Measurements from ENCODE around the gene ADCYAP1R1.

The ADCYAP1R1 gene

DNA sequence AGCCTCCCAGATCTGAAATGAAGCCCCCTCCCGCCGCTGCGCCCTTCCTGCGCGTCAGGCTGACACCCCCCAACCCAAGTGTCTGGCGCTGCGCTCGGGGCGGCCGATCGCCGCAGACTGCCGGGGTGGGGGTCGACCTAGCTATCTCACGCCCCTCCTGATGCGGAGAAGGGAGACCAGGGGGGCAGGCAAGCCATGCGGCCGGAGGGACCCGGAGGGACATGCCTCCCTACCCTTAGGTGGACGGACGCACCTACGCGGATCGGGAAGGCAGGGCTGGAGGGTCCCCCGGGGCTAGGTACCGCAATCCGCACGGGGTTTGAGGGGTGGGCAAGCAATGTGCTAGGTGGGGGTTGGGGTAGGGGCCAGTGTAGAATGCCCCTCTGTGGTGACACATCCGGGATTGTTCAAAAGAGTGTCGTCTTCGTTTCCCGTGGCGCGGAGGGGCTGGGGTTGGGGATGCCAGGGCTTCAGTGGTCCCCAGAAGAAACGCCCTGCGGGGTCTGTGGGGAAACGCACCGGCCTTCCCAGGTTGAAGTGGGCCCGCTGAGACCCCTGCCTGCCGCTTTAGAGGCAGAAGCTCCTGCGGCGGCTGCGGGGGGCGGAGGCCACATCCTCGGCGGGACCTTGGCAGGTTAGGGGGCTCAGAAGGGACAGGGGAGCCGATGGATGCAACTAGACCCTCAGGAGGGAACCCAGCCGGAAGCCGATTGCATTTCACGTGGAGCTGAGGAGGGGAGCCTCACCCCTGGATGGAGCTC, 913 bp downstream of the ADCYAP1R1 start:
- no peak for DNase-seq (ENCODE audit: insufficient read length, low spot score)
- no peak for FAIRE-seq
- TF ChIP-seq POLR2AphosphoS5 (IDR thresholded peaks at IDR 0.05; ENCODE audit: low read depth, low read length) (no peak), SPI1 (IDR thresholded peaks at IDR 0.05; ENCODE audit: low read depth, low read length) (no peak), PAX5 (IDR thresholded peaks at IDR 0.05; ENCODE audit: insufficient read depth, low read length, severe bottlenecking) (no peak), TAF1 (IDR thresholded peaks at IDR 0.05; ENCODE audit: low read depth, low read length) (no peak), POU2F2 (IDR thresholded peaks at IDR 0.05; ENCODE audit: low read depth, low read length) (no peak), POLR2A (IDR thresholded peaks at IDR 0.05; ENCODE audit: low read depth, low read length) (no peak)

DNA sequence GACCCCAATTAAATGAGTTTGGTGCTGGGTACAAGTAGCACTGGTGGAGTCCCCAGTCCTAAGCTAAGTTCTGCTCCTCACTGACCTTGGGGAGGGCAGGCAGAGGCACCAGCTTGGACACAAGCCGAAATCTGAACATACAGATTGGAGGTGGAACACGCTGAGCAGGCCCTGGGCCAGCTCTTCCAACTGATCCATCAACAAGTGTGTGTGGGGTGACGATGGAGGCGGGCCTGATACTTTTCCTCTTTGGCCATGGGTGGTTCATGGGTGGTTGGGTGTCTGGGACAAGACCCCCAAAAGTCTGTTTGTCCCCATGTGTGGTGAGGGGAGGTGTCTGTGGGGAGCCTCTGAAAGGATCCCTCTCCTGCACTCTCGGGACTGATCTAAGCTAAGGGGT, 1.9 kb downstream of the ADCYAP1R1 start:
- FAIRE-seq, result no peak
- DNase-seq (ENCODE audit: insufficient read length, low spot score), result no peak
- TF ChIP-seq PAX5 (IDR thresholded peaks at IDR 0.05; ENCODE audit: insufficient read depth, low read length, severe bottlenecking) (no peak), POLR2AphosphoS5 (IDR thresholded peaks at IDR 0.05; ENCODE audit: low read depth, low read length) (no peak), SPI1 (IDR thresholded peaks at IDR 0.05; ENCODE audit: low read depth, low read length) (no peak), POLR2A (IDR thresholded peaks at IDR 0.05; ENCODE audit: low read depth, low read length) (no peak), POU2F2 (IDR thresholded peaks at IDR 0.05; ENCODE audit: low read depth, low read length) (no peak)

DNA sequence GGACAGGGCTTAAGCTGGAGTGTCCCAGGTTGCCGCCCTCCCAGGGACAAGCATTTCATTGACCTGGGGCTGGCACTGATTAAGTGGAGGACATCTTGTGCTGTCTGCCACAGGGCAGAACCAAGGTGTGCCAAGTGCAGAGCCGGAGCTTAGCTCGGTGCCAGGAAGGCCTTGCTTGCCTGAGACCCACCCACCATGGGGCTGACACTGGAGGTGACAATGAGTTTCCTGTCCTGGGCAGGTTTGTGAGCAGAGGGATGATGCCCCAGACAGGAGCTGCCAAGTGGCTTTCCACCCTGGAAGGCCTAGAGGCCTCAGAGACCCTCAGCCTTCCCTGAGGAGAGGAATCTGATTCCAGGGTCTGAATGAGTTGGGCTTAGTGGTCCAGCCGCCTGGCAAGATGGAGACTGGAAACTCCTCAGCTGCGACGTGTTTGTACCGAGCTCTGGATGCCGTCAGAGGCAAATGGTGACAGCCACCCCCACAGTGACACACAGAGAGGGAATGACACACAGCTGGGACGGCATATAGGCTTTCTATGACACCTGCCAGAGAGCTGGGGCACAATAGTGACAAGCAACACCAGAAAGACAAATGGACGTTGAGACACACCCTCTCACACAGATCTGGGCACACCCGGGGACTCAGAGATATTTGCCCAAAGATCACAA, 2.6 kb downstream of the ADCYAP1R1 start:
- TF ChIP-seq PAX5 (IDR thresholded peaks at IDR 0.05; ENCODE audit: insufficient read depth, low read length, severe bottlenecking), result no peak
- no peak for TF ChIP-seq POLR2A (IDR thresholded peaks at IDR 0.05; ENCODE audit: low read depth, low read length)
- no peak for TF ChIP-seq SPI1 (IDR thresholded peaks at IDR 0.05; ENCODE audit: low read depth, low read length)
- no peak for TF ChIP-seq POU2F2 (IDR thresholded peaks at IDR 0.05; ENCODE audit: low read depth, low read length)
- TF ChIP-seq TAF1 (IDR thresholded peaks at IDR 0.05; ENCODE audit: low read depth, low read length), result no peak
- TF ChIP-seq POLR2AphosphoS5 (IDR thresholded peaks at IDR 0.05; ENCODE audit: low read depth, low read length), result no peak
- DNase-seq (ENCODE audit: insufficient read length, low spot score) (no peak), FAIRE-seq (no peak)

DNA sequence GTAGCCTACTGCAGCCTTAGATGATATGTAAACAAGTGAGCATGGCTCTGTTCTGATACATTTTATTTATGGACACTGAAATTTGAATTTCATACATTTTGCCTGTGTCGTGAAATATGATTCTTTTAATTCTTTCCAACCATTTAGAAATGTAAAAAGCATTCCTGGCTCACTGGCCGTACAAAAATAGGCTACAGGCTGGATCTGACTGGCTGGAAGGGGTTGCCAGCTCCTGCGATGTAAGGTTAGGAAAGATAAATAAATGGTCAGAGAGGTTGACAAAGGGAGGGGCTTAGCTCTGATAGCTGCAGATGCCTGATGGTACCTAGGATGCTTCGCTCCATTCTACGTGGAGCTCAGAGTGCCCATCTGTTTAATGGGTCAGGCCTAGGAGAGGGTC, 3.4 kb downstream of the ADCYAP1R1 start:
- DNase-seq (ENCODE audit: insufficient read length, low spot score), result no peak
- FAIRE-seq, result no peak
- TF ChIP-seq POLR2AphosphoS5 (IDR thresholded peaks at IDR 0.05; ENCODE audit: low read depth, low read length) (no peak), TAF1 (IDR thresholded peaks at IDR 0.05; ENCODE audit: low read depth, low read length) (no peak), PAX5 (IDR thresholded peaks at IDR 0.05; ENCODE audit: insufficient read depth, low read length, severe bottlenecking) (no peak), SPI1 (IDR thresholded peaks at IDR 0.05; ENCODE audit: low read depth, low read length) (no peak), POLR2A (IDR thresholded peaks at IDR 0.05; ENCODE audit: low read depth, low read length) (no peak), POU2F2 (IDR thresholded peaks at IDR 0.05; ENCODE audit: low read depth, low read length) (no peak)

DNA sequence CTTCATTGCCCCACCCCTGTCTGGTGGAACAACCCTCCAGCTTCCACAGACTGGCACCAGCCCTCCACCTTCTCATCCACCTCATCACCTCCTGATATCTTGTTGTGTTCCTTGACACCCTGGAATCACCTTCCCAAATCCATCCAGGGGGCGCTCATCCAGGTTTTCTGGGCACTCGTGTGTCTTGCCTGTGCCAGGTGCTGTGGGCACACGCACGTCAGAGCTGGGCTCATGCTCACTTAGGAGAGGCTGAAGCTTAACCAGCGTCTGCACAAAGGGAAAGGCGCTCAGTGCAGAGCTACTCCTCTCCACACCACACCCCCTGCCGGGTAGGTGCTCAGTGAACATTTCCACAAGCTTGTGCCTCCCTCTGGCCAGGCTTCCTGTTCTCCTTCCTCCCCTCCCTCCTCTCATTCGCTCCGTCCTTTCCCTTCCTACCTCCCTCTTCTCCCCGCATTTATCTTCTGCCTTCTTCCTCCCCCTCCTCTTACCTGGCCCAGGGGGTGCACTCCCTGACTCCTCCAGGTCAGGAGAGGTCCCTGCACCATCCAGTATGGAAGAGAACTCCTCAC, 4.8 kb downstream of the ADCYAP1R1 start:
- no peak for DNase-seq (ENCODE audit: insufficient read length, low spot score)
- no peak for FAIRE-seq
- TF ChIP-seq POLR2AphosphoS5 (IDR thresholded peaks at IDR 0.05; ENCODE audit: low read depth, low read length) (no peak), POU2F2 (IDR thresholded peaks at IDR 0.05; ENCODE audit: low read depth, low read length) (no peak), TAF1 (IDR thresholded peaks at IDR 0.05; ENCODE audit: low read depth, low read length) (no peak), PAX5 (IDR thresholded peaks at IDR 0.05; ENCODE audit: insufficient read depth, low read length, severe bottlenecking) (no peak), SPI1 (IDR thresholded peaks at IDR 0.05; ENCODE audit: low read depth, low read length) (no peak), POLR2A (IDR thresholded peaks at IDR 0.05; ENCODE audit: low read depth, low read length) (no peak)

DNA sequence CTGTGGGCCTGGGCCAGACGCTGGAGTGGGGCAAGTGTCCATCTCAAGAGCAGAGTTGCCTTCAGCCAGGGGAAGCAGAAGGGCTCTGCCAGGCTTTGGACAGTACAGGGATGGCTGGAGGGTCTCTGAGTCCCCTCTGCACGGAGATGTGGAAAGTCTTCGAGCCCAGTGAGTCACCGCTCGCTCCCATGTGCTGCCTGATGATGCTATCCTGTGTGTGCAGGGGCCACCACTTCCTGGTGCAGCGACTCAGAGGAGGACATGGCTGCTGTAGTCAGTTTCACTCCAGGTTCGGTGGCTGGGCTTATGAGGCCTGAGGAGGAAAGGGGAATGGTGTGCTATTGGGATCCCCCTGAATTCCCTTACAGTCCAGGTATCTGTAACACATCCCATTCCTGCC, 6.0 kb downstream of the ADCYAP1R1 start:
- FAIRE-seq, result no peak
- DNase-seq (ENCODE audit: insufficient read length, low spot score), result no peak
- no peak for TF ChIP-seq POLR2AphosphoS5 (IDR thresholded peaks at IDR 0.05; ENCODE audit: low read depth, low read length)
- no peak for TF ChIP-seq PAX5 (IDR thresholded peaks at IDR 0.05; ENCODE audit: insufficient read depth, low read length, severe bottlenecking)
- no peak for TF ChIP-seq POLR2A (IDR thresholded peaks at IDR 0.05; ENCODE audit: low read depth, low read length)
- no peak for TF ChIP-seq POU2F2 (IDR thresholded peaks at IDR 0.05; ENCODE audit: low read depth, low read length)
- TF ChIP-seq TAF1 (IDR thresholded peaks at IDR 0.05; ENCODE audit: low read depth, low read length), result no peak
- no peak for TF ChIP-seq SPI1 (IDR thresholded peaks at IDR 0.05; ENCODE audit: low read depth, low read length)

DNA sequence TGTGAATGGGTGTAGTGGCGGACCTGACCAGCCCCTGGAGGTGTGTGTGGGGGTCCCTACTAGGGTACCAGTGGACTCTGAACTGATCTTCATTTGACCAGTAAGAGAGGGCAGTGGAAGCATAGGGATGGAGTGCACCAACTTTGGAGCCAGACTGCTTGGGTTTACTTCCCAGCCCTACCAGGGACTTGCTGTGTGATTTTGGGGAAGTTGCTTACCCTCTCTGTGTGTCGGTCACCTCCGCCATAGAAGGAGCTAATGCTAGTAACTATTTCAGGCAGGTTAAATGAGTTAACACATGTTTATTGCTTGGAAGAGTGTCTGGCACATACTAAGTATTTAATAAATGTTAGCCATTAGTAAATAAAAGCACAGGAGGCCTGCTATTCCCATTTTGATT, 6.6 kb downstream of the ADCYAP1R1 start:
- TF ChIP-seq TAF1 (IDR thresholded peaks at IDR 0.05; ENCODE audit: low read depth, low read length), result no peak
- TF ChIP-seq POLR2AphosphoS5 (IDR thresholded peaks at IDR 0.05; ENCODE audit: low read depth, low read length), result no peak
- TF ChIP-seq SPI1 (IDR thresholded peaks at IDR 0.05; ENCODE audit: low read depth, low read length), result no peak
- TF ChIP-seq POU2F2 (IDR thresholded peaks at IDR 0.05; ENCODE audit: low read depth, low read length), result no peak
- no peak for TF ChIP-seq PAX5 (IDR thresholded peaks at IDR 0.05; ENCODE audit: insufficient read depth, low read length, severe bottlenecking)
- TF ChIP-seq POLR2A (IDR thresholded peaks at IDR 0.05; ENCODE audit: low read depth, low read length), result no peak
- DNase-seq (ENCODE audit: insufficient read length, low spot score) (no peak), FAIRE-seq (no peak)

DNA sequence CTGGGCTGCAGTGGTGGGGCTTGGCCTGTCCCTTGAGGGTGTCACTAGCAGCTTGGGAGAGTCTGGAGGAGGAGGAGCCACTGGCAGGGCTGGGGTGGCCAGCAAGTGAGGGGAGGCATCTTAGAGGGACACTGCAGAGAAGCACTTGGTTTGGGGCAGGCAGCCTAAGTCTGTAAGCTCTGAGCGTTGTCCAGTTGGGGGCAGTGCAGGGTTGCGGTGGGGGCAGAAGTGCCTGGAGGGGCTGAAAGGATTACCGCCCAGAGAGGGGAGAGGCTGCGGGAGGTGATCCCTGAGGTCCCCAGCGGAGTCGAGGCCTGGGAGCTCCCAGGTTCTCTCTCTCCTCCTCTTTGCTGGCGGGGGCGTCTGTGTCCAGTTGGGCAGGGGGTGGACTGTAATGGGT, 7.4 kb downstream of the ADCYAP1R1 start:
- no peak for TF ChIP-seq POU2F2 (IDR thresholded peaks at IDR 0.05; ENCODE audit: low read depth, low read length)
- no peak for TF ChIP-seq POLR2A (IDR thresholded peaks at IDR 0.05; ENCODE audit: low read depth, low read length)
- no peak for TF ChIP-seq SPI1 (IDR thresholded peaks at IDR 0.05; ENCODE audit: low read depth, low read length)
- no peak for TF ChIP-seq PAX5 (IDR thresholded peaks at IDR 0.05; ENCODE audit: insufficient read depth, low read length, severe bottlenecking)
- no peak for TF ChIP-seq POLR2AphosphoS5 (IDR thresholded peaks at IDR 0.05; ENCODE audit: low read depth, low read length)
- no peak for TF ChIP-seq TAF1 (IDR thresholded peaks at IDR 0.05; ENCODE audit: low read depth, low read length)
- no peak for FAIRE-seq
- DNase-seq (ENCODE audit: insufficient read length, low spot score), result no peak

DNA sequence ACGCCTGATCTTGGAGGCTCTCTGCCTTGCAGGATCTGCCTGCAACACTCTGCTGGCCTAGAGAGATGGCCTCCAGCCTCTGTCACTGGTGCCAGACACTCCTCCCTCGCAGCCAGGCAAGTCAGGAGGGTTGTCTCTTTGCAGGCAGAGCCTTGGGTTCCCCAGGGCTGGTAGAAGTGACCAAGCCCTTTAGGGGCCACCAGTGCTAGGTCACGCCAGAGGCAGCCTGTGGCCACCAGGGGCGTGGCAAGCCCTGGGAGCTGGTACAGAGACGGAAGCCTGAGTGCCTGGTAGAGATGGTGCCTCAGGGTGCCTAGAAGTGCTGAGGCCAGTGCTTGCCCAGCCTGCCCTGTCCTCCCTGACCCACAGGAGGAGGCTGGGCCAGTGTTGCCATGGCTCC, 9.1 kb downstream of the ADCYAP1R1 start:
- TF ChIP-seq PAX5 (IDR thresholded peaks at IDR 0.05; ENCODE audit: insufficient read depth, low read length, severe bottlenecking) (no peak), POU2F2 (IDR thresholded peaks at IDR 0.05; ENCODE audit: low read depth, low read length) (no peak), POLR2AphosphoS5 (IDR thresholded peaks at IDR 0.05; ENCODE audit: low read depth, low read length) (no peak), SPI1 (IDR thresholded peaks at IDR 0.05; ENCODE audit: low read depth, low read length) (no peak), TAF1 (IDR thresholded peaks at IDR 0.05; ENCODE audit: low read depth, low read length) (no peak), POLR2A (IDR thresholded peaks at IDR 0.05; ENCODE audit: low read depth, low read length) (no peak)
- no peak for DNase-seq (ENCODE audit: insufficient read length, low spot score)
- no peak for FAIRE-seq
